Measurements from ENCODE around the gene ADAMTSL3.

DNA sequence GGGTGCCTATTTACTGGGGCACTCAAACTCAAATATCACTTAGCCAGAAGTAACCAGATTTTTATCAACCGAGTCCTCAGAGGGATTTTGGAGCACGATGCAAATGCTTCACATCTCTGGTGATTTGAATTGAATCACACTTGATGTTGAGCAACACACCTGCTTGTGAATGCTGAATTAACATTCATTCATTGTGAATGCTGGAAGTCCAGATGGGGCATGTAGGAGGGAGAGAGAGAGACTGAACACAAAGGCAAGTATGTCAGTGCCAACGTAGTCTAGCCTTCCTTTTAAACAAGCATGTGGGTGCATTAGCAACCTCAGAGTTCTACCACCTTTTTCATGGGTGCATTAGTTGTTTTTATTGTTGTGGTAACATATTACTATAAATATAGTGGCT lies 156.2 kb downstream of the ADAMTSL3 start:
- TF ChIP-seq BHLHE40 (IDR thresholded peaks at IDR 0.05; ENCODE audit: borderline replicate concordance): no peak
- TF ChIP-seq CTBP1 (IDR thresholded peaks at IDR 0.05; ENCODE audit: borderline replicate concordance): no peak
- TF ChIP-seq FOXK2 (IDR thresholded peaks at IDR 0.05): no peak
- TF ChIP-seq ZNF384 (IDR thresholded peaks at IDR 0.05): no peak
- TF ChIP-seq ELF4 (IDR thresholded peaks at IDR 0.05): no peak
- no peak for TF ChIP-seq FOXA1 (IDR thresholded peaks at IDR 0.05)
- no peak for TF ChIP-seq L3MBTL2 (conservative IDR thresholded peaks at IDR 0.05)
- no peak for TF ChIP-seq SUZ12 (IDR thresholded peaks at IDR 0.05)

All from HEK293T (cell line).